D721Med (cell line): ENCODE results near the gene GZMM.
A peak's percentile ranks its signal among the peaks of the same experiment; 100 is the strongest.

Source experiments
- DNase-seq: peaks from one replicate; pipeline ENCODE4 v3.0.0; 2011; ENCODE audit warnings: low spot score; ENCODE audit not compliant: insufficient read length
- FAIRE-seq: peaks from 2 replicates; lab custom pipeline; 2011; peaks lifted over from hg19 to GRCh38; lab: Jason Lieb, UNC
- TF ChIP-seq, protein P1 (sequence below): IDR thresholded peaks from 2 replicates; pipeline ENCODE4 v1.5.1; 2012; ENCODE audit warnings: mild to moderate bottlenecking, control low read depth; ENCODE audit not compliant: insufficient read depth; ENCODE audit errors: missing control alignments

The GZMM gene

DNA sequence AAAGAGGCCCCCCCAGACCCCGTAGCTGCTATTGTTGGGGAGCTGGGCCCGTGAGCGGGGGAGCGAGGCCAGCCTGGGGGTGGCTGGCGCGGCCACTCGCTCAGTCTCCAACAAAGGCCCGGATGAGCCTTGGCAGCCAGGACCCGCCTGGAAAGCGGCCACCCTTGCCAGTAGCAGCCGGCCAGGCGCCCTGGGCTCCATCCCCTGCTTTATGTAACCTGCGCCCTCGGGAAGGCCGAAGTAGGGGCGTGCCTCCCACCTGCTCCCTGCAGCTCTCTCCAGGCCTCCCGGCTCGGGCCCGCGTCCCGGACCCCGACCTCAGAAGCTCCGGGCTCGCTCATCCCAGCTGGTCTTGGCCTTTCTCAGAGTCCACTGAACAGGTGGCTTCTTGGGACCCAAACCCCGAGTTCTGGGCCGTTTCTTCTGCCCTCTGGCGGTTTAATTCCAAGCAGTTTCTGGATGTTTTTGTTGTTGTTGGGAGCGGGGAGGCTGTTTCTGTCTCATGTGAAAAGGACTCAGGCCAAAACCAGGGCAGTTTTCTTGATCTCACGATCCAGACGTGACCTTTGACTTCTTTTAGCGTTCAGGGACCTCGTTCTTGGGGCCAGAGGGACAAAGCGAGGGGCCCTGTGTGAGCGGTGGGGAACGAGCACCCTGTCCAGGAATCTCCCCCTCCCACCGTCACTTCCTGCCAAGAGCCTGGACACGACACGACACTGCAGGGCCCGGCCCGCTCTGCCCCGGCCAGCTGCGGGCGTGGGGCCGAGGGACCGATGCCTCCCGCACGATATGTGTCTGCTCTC is 11.1 kb upstream of the GZMM start:
- FAIRE-seq (no peak), DNase-seq (no peak)
- TF ChIP-seq, protein P1, sequence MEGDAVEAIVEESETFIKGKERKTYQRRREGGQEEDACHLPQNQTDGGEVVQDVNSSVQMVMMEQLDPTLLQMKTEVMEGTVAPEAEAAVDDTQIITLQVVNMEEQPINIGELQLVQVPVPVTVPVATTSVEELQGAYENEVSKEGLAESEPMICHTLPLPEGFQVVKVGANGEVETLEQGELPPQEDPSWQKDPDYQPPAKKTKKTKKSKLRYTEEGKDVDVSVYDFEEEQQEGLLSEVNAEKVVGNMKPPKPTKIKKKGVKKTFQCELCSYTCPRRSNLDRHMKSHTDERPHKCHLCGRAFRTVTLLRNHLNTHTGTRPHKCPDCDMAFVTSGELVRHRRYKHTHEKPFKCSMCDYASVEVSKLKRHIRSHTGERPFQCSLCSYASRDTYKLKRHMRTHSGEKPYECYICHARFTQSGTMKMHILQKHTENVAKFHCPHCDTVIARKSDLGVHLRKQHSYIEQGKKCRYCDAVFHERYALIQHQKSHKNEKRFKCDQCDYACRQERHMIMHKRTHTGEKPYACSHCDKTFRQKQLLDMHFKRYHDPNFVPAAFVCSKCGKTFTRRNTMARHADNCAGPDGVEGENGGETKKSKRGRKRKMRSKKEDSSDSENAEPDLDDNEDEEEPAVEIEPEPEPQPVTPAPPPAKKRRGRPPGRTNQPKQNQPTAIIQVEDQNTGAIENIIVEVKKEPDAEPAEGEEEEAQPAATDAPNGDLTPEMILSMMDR = peak; percentile 47

- DNase-seq (peak; percentile 68), FAIRE-seq (no peak)
- TF ChIP-seq, protein P1 = no peak
Observed at GRCh38 chr19:533364-534058, 10.3 kb upstream of the GZMM start.

- DNase-seq (no peak), FAIRE-seq (no peak)
- TF ChIP-seq, protein P1 = no peak
Observed at GRCh38 chr19:534088-534487, 9.8 kb upstream of the GZMM start.

DNA sequence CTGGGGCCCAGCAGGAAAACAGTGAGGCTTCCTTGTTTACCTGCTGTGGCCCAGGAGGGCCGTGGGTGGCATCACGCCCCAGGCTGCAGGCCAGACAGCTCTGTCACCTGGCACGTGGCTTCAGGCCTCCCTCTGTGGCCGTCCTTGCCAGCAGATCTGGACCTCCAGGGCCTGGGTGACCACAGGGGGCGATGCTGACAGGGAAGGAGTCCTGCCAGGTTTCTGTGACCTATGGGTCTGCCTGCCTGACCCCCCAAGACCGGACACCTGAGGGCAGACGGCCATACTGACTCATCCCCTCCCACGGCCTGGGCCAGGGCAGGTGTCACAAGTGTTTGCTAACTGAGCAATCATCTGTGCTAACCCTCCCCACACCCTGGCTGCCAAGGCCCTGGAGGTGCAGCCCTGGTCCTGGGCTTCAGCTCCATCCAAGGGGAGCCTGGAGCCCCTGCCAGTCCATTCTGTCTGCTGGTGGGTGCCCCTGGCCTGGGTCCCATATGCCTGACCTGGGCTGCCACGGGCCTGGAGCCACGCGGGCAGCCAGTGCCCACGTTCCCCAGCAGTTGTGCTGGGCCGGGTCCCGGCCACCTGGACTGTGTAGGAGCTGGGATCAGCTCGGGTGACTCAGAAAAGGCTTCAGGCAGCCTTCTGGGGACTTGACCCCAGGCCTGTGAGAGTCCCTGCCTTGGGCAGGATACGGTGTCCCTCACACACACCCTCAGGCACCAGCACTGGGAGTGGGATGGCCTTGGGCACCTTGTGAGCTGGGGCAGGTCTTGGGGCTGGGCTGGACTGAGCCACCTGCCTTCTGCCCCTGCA is 8.6 kb upstream of the GZMM start:
- TF ChIP-seq, protein P1 = no peak
- DNase-seq (no peak), FAIRE-seq (no peak)

- DNase-seq (no peak), FAIRE-seq (no peak)
- TF ChIP-seq, protein P1 = no peak
Observed at GRCh38 chr19:536031-536880, 7.6 kb upstream of the GZMM start.

DNA sequence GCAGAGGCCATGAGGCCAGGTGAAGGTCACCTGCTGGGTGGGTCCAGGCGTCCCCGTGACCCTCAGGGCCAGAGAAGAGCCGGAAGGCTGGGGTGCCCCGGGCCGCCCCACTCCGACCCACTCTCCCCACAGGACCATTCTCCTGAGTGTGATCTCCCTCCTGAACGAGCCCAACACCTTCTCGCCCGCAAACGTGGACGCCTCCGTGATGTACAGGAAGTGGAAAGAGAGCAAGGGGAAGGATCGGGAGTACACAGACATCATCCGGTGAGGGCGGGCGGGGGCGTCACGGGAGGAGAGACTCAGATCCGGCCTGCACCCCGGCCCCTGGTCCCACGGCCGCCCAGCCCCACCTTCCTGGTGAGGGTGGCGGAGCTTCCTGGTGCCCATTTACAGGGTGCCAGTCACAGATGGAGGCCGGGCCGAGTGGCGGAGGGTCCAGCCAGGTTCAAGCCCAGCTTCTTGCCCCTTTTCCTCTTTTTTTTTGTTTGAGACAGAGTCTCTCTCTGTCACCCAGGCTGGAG is 6.9 kb upstream of the GZMM start:
- TF ChIP-seq, protein P1 = no peak
- no peak for DNase-seq
- no peak for FAIRE-seq
